HepG2 (cell line): Measurements from ENCODE around the gene ARHGDIA. TPM values are rescaled to one million over a fixed set of nuclear protein-coding genes. Genes with fewer than 3 reads are reported as not detected.

ENCODE experiments used
- AFF4 ChIP-seq: sonication (generic); formaldehyde crosslinking; IDR thresholded peaks from 2 replicates; pipeline ENCODE4 v1.4.0; 2020; ENCODE audit warnings: missing genetic modification reagents
- GABPB1 ChIP-seq: IDR thresholded peaks from 2 replicates; pipeline ENCODE4 v1.6.1; 2016; ENCODE audit warnings: mild to moderate bottlenecking, missing genetic modification reagents, moderate library complexity, missing compliant biosample characterization
- MXD1 ChIP-seq: sonication (generic); formaldehyde crosslinking; IDR thresholded peaks from 2 replicates; pipeline ENCODE4 v1.4.0; 2020; ENCODE audit warnings: mild to moderate bottlenecking, missing genetic modification reagents
- MXD4 ChIP-seq: IDR thresholded peaks from 2 replicates; pipeline ENCODE4 v1.6.1; 2016; ENCODE audit warnings: mild to moderate bottlenecking, missing biosample characterization, missing genetic modification reagents
- POGK ChIP-seq: sonication (generic); formaldehyde crosslinking; conservative IDR thresholded peaks from 2 replicates; pipeline ENCODE4 v1.8.0; 2022; ENCODE audit warnings: mild to moderate bottlenecking, moderate library complexity, missing genetic modification reagents
- POLR2A ChIP-seq, 2 experiments: IDR thresholded peaks; 2 replicates each; pipeline ENCODE4 v1.6.1; 2011; ENCODE audit warnings: low read depth in 2 of 2, low read length in 2 of 2, mild to moderate bottlenecking in 1 of 2, moderate library complexity in 1 of 2; ENCODE audit not compliant: insufficient read depth in 1 of 2
- RARG ChIP-seq: sonication (generic); formaldehyde crosslinking; IDR thresholded peaks from 2 replicates; pipeline ENCODE4 v1.4.0; 2020; ENCODE audit warnings: low read depth, mild to moderate bottlenecking, missing genetic modification reagents
- RBM22 ChIP-seq: fragments of 200-400 bp; formaldehyde crosslinking; optimal IDR thresholded peaks from 2 replicates; pipeline ENCODE3; 2017; ENCODE audit warnings: mild to moderate bottlenecking, low read length, moderate library complexity
- RFX1 ChIP-seq: fragments of 450-650 bp; IDR thresholded peaks from 2 replicates; pipeline ENCODE4 v1.6.1; 2017
- THAP8 ChIP-seq: sonication (generic); formaldehyde crosslinking; IDR thresholded peaks from 2 replicates; pipeline ENCODE4 v1.5.1; 2020; ENCODE audit warnings: missing genetic modification reagents, mild to moderate bottlenecking, borderline replicate concordance
- ZBTB20 ChIP-seq: sonication (generic); formaldehyde crosslinking; IDR thresholded peaks from 2 replicates; pipeline ENCODE4 v1.8.1; 2023; ENCODE audit warnings: missing genetic modification reagents, low read depth, mild to moderate bottlenecking, borderline replicate concordance
- ZNF121 ChIP-seq: sonication (generic); formaldehyde crosslinking; IDR thresholded peaks from 2 replicates; pipeline ENCODE4 v1.5.0; 2020; ENCODE audit warnings: mild to moderate bottlenecking, missing genetic modification reagents
- ZNF136 ChIP-seq: sonication (generic); formaldehyde crosslinking; IDR thresholded peaks from 2 replicates; pipeline ENCODE4 v1.8.1; 2022; ENCODE audit warnings: low read depth, mild to moderate bottlenecking, moderate library complexity, missing genetic modification reagents
- ZNF260 ChIP-seq: sonication (generic); formaldehyde crosslinking; IDR thresholded peaks from 2 replicates; pipeline ENCODE4 v1.4.0; 2020; ENCODE audit warnings: missing genetic modification reagents, low read depth, mild to moderate bottlenecking, borderline replicate concordance
- ZNF687 ChIP-seq: sonication (generic); formaldehyde crosslinking; IDR thresholded peaks from 2 replicates; pipeline ENCODE4 v1.5.1; 2020; ENCODE audit warnings: mild to moderate bottlenecking, missing genetic modification reagents, moderate library complexity
- ZNF709 ChIP-seq: sonication (generic); formaldehyde crosslinking; IDR thresholded peaks from 2 replicates; pipeline ENCODE4 v1.5.0; 2020; ENCODE audit warnings: mild to moderate bottlenecking, missing genetic modification reagents
- ZSCAN21 ChIP-seq: sonication (generic); formaldehyde crosslinking; IDR thresholded peaks from 2 replicates; pipeline ENCODE4 v1.8.0; 2022; ENCODE audit warnings: mild to moderate bottlenecking, missing genetic modification reagents, moderate library complexity, borderline replicate concordance
- polyA plus RNA-seq, 8 experiments: library from polyadenylated mRNA; depleted of rRNA in 3 of 8; stranded (reverse) in 7 of 8; unstranded in 1 of 8; fragments of >200 nt; fragmentation: Illumina TruSeq in 4 of 8; extraction: Trizol in 4 of 8; gene quantifications; 2 replicates each; pipeline versions ENCODE4 v1.2.1 to v1.2.3, GENCODE V29; 2011 to 2016; ENCODE audit warnings: low read depth in 4 of 8, missing spikeins in 1 of 8, mixed read lengths in 1 of 8; ENCODE audit not compliant: insufficient read depth in 1 of 8
- total RNA-seq, 5 experiments: library from RNA; depleted of rRNA; stranded (reverse); fragments of >200 nt; fragmentation: Illumina TruSeq; extraction: Trizol; gene quantifications; 2 replicates each; pipeline ENCODE4 v1.2.3, GENCODE V29; 2016; ENCODE audit warnings: low read depth in 1 of 5

Gene ARHGDIA
- total and polyA plus RNA-seq, 2 of the 13 experiments (the other 11 are each of a cell fraction or from before 2014, with no cell fraction given): 40.0 to 64.0 TPM

GRCh38 chr17:81870131-81870980 lies 781 bp downstream of the ARHGDIA start (continued):
- TF ChIP-seq ZSCAN21 (CRISPR knock-in tag): no peak
- TF ChIP-seq POLR2A (IDR thresholded peaks at IDR 0.05; ENCODE audit: insufficient read depth in 1 of 2, low read depth in 2 of 2, low read length in 2 of 2): peak in 1 of 2 experiments; percentile 47; a peak in 1 of 4 replicates
- TF ChIP-seq RARG (CRISPR knock-in tag): no peak
- no peak for TF ChIP-seq ZNF121
- 0 out of 2 replicates have a peak, but pooled peaks have one; percentile 28 for TF ChIP-seq POGK (CRISPR knock-in tag)
- 0 out of 2 replicates have a peak, but pooled peaks have one; percentile 73 for TF ChIP-seq ZBTB20 (CRISPR knock-in tag)
- no peak for TF ChIP-seq THAP8
- no peak for TF ChIP-seq RFX1
- TF ChIP-seq ZNF136: no peak
- peak; percentile 45; the same call in 1 of the 2 replicates for TF ChIP-seq ZNF687 (CRISPR knock-in tag)
- TF ChIP-seq MXD1 (CRISPR knock-in tag): peak; percentile 29; the same call in 1 of the 2 replicates
- TF ChIP-seq RBM22: peak; percentile 69
- TF ChIP-seq ZNF260 (CRISPR knock-in tag): peak; percentile 70; the same call in 1 of the 2 replicates
- TF ChIP-seq MXD4 (CRISPR knock-in tag): peak; percentile 56; the same call in 1 of the 2 replicates
- TF ChIP-seq ZNF709 (CRISPR knock-in tag): peak; percentile 22; the same call in 1 of the 2 replicates
- TF ChIP-seq AFF4: peak; percentile 78
- peak; percentile 66; the same call in 1 of the 2 replicates for TF ChIP-seq GABPB1
